ENCODE results near the gene HSPB7.
A peak's percentile ranks its signal among the peaks of the same experiment; 100 is the strongest.

- TF ChIP-seq CTCF (IDR thresholded peaks at IDR 0.05) (peak; percentile 81), EZH2 (IDR thresholded peaks at IDR 0.05) (no peak)
Measured at GRCh38 chr1:16055613-16056520, 38.0 kb upstream of the HSPB7 start.
